ENCODE results near the gene NUP214.

Gene NUP214

GRCh38 chr9:131125288-131126058 is at the start of gene NUP214:
Gene NUP214 (plus strand): TSS chr9:131125586. CDS start chr9:131125705, 119 bp downstream.
- peak; percentile 98 for DNase-seq (ENCODE audit: low spot score)

GRCh38 chr9:131076347-131077195 is 48.8 kb upstream of the NUP214 start:
- DNase-seq (ENCODE audit: low spot score): no peak

DNA sequence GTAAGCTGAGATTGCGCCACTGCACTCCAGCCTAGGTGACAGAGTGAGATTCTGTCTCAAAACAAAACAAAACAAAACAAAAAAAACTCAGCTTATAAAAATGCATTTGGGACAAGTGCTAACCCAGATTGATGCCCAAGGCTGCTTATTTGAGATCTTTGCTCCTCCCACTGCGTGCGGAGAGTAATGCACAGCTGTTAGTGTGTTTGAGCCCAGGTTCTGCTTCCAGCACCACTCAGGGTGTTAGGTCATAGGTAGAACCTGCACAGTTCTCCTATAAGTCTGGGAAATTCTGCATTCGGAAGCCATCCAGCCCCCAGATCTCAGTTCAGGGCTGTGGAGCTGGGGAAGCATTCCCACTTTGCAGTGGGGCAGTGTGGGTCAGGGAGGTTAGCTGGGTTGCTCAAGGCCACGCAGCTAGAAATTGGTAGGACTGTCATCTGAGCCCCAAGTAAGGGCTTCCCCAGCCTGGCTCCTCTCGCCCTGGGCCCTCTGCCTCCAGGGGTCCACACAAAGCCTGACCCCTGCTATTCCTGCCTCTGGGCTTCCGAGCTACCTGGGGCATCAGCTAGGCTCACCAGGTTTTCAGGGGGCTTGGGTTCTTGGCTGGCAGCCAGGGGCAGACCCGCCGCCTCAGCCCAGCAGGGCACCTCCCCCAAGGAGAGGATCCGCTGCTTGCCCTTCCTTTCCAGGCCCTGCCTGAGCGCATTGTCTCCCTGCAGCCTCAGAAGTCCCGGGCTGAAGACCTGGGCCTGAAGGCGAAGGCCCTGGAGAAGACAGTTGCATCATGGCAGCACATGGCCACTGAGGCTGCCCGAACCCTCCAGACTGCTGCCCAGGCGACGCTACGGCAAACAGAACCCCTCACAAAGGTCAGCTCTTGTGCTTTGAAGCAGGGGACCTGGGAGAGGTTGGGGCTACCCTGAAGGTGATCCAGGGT is 46.7 kb upstream of the NUP214 start:
- DNase-seq (ENCODE audit: low spot score): no peak

GRCh38 chr9:131080589-131080988 is 44.8 kb upstream of the NUP214 start:
- no peak for DNase-seq (ENCODE audit: low spot score)

DNA sequence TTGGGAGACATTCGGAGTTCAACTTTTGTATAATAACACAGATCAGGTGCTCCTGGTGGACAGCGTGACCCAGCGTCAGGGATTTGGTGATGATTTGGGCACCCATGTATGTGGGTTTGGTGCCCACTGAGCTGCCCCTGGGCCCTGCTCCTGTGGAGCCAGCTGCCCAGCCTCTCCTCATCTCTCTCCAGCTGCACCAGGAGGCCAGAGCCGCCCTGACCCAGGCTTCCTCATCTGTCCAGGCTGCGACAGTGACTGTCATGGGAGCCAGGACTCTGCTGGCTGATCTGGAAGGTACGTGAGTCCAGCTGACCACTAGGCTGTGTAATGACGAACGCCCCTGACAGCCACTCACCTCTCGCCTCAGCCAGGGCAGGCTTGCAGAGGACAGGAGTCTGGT is 43.5 kb upstream of the NUP214 start:
- DNase-seq (ENCODE audit: low spot score): no peak

GRCh38 chr9:131082774-131083512 is 42.4 kb upstream of the NUP214 start:
- DNase-seq (ENCODE audit: low spot score): no peak

DNA sequence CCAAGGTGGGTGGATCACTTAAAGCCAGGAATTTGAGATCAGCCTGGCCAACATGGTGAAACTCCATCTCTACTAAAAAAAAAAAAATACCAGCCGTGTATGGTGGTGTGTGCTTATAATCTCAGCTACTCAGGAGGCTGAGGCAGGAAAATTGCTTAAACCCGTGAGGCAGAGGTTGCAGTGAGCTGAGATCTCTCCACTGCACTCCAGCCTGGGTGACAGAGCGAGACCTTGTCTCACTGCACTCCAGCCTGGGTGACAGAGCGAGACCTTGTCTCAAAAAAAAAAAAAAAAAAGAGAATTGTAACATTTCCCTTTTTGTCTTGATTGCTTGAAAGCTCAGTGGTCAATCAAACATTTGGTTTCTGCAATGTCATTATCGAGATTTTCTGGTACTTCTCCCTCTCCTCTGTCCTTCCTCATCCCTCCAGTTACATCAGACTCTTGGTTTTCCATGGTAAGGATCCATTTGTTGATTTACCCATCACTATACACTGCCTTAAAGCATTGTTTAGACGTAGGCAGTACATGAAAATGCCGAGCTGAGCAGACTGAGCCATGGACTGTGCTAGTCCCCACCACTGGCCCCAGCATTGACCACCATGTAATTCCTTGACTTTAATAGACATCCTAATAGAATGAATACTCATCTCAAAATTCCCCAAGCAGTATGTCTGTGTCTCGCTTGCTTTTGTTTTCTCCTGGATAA is 40.6 kb upstream of the NUP214 start:
- no peak for DNase-seq (ENCODE audit: low spot score)

- no peak for DNase-seq (ENCODE audit: low spot score)
Observed at GRCh38 chr9:131085370-131086122, 39.8 kb upstream of the NUP214 start.

DNA sequence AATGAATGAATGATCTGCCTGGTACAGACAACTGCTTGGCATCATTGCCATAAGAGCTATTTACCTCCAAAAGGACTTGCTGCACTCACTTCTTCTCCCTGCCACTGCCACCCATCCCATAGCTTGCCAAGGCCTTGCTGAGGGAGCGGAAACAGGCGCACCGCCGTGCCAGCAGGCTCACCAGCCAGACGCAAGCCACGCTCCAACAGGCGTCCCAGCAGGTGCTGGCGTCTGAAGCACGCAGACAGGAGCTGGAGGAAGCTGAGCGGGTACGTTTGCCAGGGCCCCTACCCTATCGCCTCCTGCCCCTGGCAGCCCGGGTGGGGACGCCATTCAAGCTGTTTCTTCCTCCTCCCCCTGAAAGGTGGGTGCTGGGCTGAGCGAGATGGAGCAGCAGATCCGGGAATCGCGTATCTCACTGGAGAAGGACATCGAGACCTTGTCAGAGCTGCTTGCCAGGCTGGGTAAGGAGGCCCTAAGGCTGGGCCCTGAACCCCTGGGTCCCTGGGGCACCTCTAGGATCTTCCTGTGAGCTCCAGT is 38.0 kb upstream of the NUP214 start:
- no peak for DNase-seq (ENCODE audit: low spot score)

DNA sequence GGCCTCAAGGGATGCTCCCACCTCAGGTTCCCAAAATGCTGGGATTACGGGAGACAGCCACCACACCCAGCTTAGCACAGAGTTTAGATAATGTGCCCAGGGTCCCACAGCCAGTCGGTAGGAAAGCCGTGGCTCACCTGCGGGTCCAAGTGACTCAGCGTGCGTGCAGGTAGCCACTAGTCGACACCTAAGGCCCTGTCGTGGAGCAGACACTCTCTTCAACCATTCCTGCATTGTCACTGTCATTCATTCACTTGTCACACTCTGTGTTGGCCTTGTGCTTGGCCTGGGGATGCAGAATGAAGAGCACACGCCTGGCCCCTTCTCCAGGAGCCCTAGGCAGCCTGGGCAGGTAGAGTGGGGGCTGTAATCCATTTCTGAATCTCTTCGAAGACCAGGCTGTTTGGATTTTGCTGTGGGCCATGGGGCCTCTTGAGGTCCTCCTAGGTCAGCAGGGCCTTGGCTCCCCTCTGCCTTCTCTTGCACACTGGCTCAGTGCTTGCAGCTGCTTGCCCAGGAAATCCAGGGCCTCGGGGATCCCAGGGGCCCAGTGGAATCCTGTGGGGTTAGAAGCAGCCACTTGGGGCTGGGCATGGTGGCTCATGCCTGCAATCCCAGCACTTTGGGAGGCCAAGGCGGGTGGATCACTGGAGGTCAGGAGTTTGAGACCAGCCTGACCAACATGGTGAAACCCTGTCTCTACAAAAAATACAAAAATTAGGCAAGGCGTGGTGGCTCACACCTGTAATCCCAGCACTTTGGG is 35.2 kb upstream of the NUP214 start:
- no peak for DNase-seq (ENCODE audit: low spot score)

DNA sequence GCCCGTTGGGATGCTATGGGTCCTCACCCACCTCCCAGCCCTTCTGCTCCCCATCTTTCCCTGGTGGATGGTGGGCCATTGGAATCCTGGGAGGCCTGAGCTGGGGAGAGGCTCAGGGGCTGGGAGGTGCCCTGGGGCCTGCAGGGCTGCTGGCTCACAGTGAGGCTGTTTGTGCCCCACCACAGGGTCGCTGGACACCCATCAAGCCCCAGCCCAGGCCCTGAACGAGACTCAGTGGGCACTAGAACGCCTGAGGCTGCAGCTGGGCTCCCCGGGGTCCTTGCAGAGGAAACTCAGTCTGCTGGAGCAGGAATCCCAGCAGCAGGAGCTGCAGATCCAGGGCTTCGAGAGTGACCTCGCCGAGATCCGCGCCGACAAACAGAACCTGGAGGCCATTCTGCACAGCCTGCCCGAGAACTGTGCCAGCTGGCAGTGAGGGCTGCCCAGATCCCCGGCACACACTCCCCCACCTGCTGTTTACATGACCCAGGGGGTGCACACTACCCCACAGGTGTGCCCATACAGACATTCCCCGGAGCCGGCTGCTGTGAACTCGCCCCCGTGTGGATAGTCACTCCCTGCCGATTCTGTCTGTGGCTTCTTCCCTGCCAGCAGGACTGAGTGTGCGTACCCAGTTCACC is 33.9 kb upstream of the NUP214 start:
- no peak for DNase-seq (ENCODE audit: low spot score)

GRCh38 chr9:131092030-131092429 is 33.4 kb upstream of the NUP214 start:
- DNase-seq (ENCODE audit: low spot score): no peak

GRCh38 chr9:131092548-131093440 is 32.6 kb upstream of the NUP214 start:
- DNase-seq (ENCODE audit: low spot score): no peak

- no peak for DNase-seq (ENCODE audit: low spot score)
Observed at GRCh38 chr9:131094015-131094414, 31.4 kb upstream of the NUP214 start.

GRCh38 chr9:131094622-131095021 is 30.8 kb upstream of the NUP214 start:
- DNase-seq (ENCODE audit: low spot score): no peak

GRCh38 chr9:131095666-131096268 is 29.6 kb upstream of the NUP214 start:
- no peak for DNase-seq (ENCODE audit: low spot score)

Measured in hematopoietic multipotent progenitor cell treated with erythropoietin and hydrocortisone succinate and interleukin-3 and kit ligand, for 17 days (in vitro differentiated cells).